ENCODE measurements around the gene PRR19.

DNA sequence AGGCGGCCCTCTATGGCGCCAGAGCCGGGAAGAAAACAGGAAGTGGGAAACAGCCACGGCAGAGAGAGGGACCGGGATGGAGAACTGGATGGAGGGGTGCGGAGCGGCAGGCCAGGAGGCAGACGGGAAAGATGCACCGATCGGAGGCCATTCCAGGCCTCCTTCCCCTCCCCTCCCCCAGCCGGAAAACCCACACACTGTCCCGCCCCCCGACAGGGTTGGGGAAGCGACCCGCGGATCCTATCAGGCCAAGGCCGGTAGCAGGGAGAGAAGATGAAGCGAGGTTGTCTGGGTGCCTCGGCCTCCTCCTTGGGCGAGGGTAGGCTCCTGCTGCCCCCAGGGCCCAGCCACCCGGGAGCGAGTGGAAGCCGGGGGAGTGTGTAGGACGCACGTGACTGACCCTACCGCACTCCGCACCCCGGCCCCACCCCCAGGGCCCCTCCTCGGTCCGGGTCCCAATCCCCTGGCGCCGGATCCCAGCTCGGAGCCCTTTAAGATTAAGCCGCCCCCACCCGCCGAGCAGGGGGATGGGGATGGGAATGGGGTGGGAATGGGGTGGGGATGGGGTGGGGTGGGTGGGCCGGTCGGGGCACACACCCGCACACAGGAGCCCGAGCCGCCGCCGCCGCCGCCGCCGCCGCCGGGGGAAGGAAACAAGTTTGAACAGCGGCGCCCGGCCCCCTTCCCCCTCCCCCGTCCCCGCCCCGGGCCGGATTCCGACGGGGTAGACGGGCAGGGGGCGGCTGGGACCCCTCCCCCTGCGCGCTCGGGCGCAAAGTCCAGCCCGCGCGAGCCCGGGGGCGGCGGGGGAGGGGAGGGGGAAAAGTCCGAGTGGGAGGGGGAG is 48.5 kb upstream of the PRR19 start:
- TF ChIP-seq EZH2 (IDR thresholded peaks at IDR 0.05; ENCODE audit: insufficient read depth, low read length): no peak
- TF ChIP-seq, protein P1, sequence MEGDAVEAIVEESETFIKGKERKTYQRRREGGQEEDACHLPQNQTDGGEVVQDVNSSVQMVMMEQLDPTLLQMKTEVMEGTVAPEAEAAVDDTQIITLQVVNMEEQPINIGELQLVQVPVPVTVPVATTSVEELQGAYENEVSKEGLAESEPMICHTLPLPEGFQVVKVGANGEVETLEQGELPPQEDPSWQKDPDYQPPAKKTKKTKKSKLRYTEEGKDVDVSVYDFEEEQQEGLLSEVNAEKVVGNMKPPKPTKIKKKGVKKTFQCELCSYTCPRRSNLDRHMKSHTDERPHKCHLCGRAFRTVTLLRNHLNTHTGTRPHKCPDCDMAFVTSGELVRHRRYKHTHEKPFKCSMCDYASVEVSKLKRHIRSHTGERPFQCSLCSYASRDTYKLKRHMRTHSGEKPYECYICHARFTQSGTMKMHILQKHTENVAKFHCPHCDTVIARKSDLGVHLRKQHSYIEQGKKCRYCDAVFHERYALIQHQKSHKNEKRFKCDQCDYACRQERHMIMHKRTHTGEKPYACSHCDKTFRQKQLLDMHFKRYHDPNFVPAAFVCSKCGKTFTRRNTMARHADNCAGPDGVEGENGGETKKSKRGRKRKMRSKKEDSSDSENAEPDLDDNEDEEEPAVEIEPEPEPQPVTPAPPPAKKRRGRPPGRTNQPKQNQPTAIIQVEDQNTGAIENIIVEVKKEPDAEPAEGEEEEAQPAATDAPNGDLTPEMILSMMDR (IDR thresholded peaks at IDR 0.05; ENCODE audit: insufficient read depth, low read depth, low read length): no peak
